ENCODE measurements around the gene ACAD11. TPM values are rescaled to one million over a fixed set of nuclear protein-coding genes. Genes with fewer than 3 reads are reported as not detected.

The ACAD11 gene
- total RNA-seq, 1 donor from 2014 or later = 26.5 TPM

GRCh38 chr3:132669256-132669777 lies 9.7 kb upstream of the ACAD11 start:
- no peak overlapping the region for H3K4me3 ChIP-seq
- H3K9me3 ChIP-seq = no peaks in the 10 kb centered on the region
- no peak for DNase-seq (ENCODE audit: extremely low spot score in 2 of 2)
- TF ChIP-seq POLR2A (IDR thresholded peaks at IDR 0.05) (no peak), POLR2AphosphoS5 (IDR thresholded peaks at IDR 0.05; ENCODE audit: insufficient read depth in 1 of 2, low read depth in 1 of 2) (no peak), CTCF (IDR thresholded peaks at IDR 0.05) (no peak)
- no peak overlapping the region for H3K27ac ChIP-seq
- no peaks in the 10 kb centered on the region for H3K27me3 ChIP-seq
- no peaks in the 10 kb centered on the region for H3K4me1 ChIP-seq
- peaks cover 0 to 4% of the 10 kb centered on the region in 2 donors for H3K36me3 ChIP-seq
- intact Hi-C loops (cut with DNase I) = no loop called here

GRCh38 chr3:132665230-132665745 lies 5.7 kb upstream of the ACAD11 start:
- Histone ChIP-seq H3K27me3 (no peaks in the 10 kb centered on the region), H3K9me3 (no peaks in the 10 kb centered on the region), H3K4me1 (peaks cover 24% of the 10 kb centered on the region), H3K36me3 (no peaks in the 10 kb centered on the region), H3K27ac (no peak overlapping the region), H3K4me3 (no peak overlapping the region)
- intact Hi-C loops (cut with DNase I) = no loop called here
- TF ChIP-seq POLR2A (IDR thresholded peaks at IDR 0.05) (no peak), CTCF (IDR thresholded peaks at IDR 0.05) (no peak), POLR2AphosphoS5 (IDR thresholded peaks at IDR 0.05; ENCODE audit: insufficient read depth in 1 of 2, low read depth in 1 of 2) (no peak)
- DNase-seq (ENCODE audit: extremely low spot score in 2 of 2) = no peak

- Histone ChIP-seq H3K27me3 (no peaks in the 10 kb centered on the region), H3K27ac (no peak overlapping the region), H3K4me3 (no peak overlapping the region), H3K36me3 (no peaks in the 10 kb centered on the region), H3K4me1 (peaks cover 34% of the 10 kb centered on the region), H3K9me3 (no peaks in the 10 kb centered on the region)
- TF ChIP-seq CTCF (IDR thresholded peaks at IDR 0.05) (no peak), POLR2AphosphoS5 (IDR thresholded peaks at IDR 0.05; ENCODE audit: insufficient read depth in 1 of 2, low read depth in 1 of 2) (no peak), POLR2A (IDR thresholded peaks at IDR 0.05) (no peak)
- intact Hi-C loops (cut with DNase I) = loop anchor here (5.0 kb wide), 1 partner anchor 1590 kb away; the partner anchor contains the start of gene RYK
- no peak for DNase-seq (ENCODE audit: extremely low spot score in 2 of 2)
These were observed 2.6 kb upstream of the ACAD11 start for GRCh38 chr3:132662212-132662611.

- Histone ChIP-seq H3K27me3 (no peaks in the 10 kb centered on the region), H3K9me3 (no peaks in the 10 kb centered on the region), H3K27ac (peak overlapping the region; percentile 80), H3K4me1 (peaks cover 34% of the 10 kb centered on the region), H3K36me3 (no peaks in the 10 kb centered on the region), H3K4me3 (peak overlapping the region; percentile 73 to 88)
- TF ChIP-seq POLR2AphosphoS5 (IDR thresholded peaks at IDR 0.05; ENCODE audit: insufficient read depth in 1 of 2, low read depth in 1 of 2) (no peak), POLR2A (IDR thresholded peaks at IDR 0.05) (no peak), CTCF (IDR thresholded peaks at IDR 0.05) (no peak)
- no peak for DNase-seq (ENCODE audit: extremely low spot score in 2 of 2)
- intact Hi-C loops (cut with DNase I) = loop anchor here (5.0 kb wide), 1 partner anchor 1591 kb away; the partner anchor contains the start of gene RYK
These were observed 1.5 kb upstream of the ACAD11 start for GRCh38 chr3:132661101-132661500.

- TF ChIP-seq POLR2A (IDR thresholded peaks at IDR 0.05) (no peak), POLR2AphosphoS5 (IDR thresholded peaks at IDR 0.05; ENCODE audit: insufficient read depth in 1 of 2, low read depth in 1 of 2) (no peak), CTCF (IDR thresholded peaks at IDR 0.05) (no peak)
- H3K27ac ChIP-seq = peak overlapping the region; percentile 80
These were observed 1.1 kb upstream of the ACAD11 start for GRCh38 chr3:132660811-132661070.

More at GRCh38 chr3:132660811-132661070, 1.1 kb upstream of the ACAD11 start:
- Histone ChIP-seq H3K4me3 (peak overlapping the region; percentile 73 to 88), H3K4me1 (peaks cover 34% of the 10 kb centered on the region), H3K36me3 (no peaks in the 10 kb centered on the region), H3K27me3 (no peaks in the 10 kb centered on the region), H3K9me3 (no peaks in the 10 kb centered on the region)
- no peak for DNase-seq (ENCODE audit: extremely low spot score in 2 of 2)
- intact Hi-C loops (cut with DNase I) = loop anchor here (5.0 kb wide), 1 partner anchor 1592 kb away; the partner anchor contains the start of gene RYK
